Amygdala (tissue), 56 donors: ENCODE results near the gene LMAN1L.

ENCODE experiments used
- DNase-seq, 56 donors: peaks; one replicate each; lab custom pipeline; 2025; lab: John Stamatoyannopoulos, UW

Gene LMAN1L

GRCh38 chr15:74812533-74812932, at the start of gene LMAN1L:
Gene LMAN1L (plus strand): TSS chr15:74812835. CDS start chr15:74812855, 20 bp downstream.
- no peak for DNase-seq

- no peak for DNase-seq
These were observed 49.2 kb upstream of the LMAN1L start for GRCh38 chr15:74763416-74763815.

GRCh38 chr15:74767167-74768098, 45.2 kb upstream of the LMAN1L start:
- DNase-seq = no peak

GRCh38 chr15:74768099-74768770, 44.4 kb upstream of the LMAN1L start:
- no peak for DNase-seq

- peak in 36 of 56 donors; percentile 16 to 76 (median 39) for DNase-seq
These were observed 43.8 kb upstream of the LMAN1L start for GRCh38 chr15:74768771-74769342.

GRCh38 chr15:74769463-74770025, 43.1 kb upstream of the LMAN1L start:
- DNase-seq = no peak

GRCh38 chr15:74770211-74770903, 42.3 kb upstream of the LMAN1L start:
- DNase-seq = no peak

GRCh38 chr15:74773329-74773728, 39.3 kb upstream of the LMAN1L start:
- DNase-seq = no peak

GRCh38 chr15:74773731-74774252, 38.8 kb upstream of the LMAN1L start:
- peak in 5 of 56 donors; percentile 21 to 40 (median 28) for DNase-seq

GRCh38 chr15:74775132-74775562, 37.5 kb upstream of the LMAN1L start:
- DNase-seq = no peak

- DNase-seq = no peak
These were observed 36.7 kb upstream of the LMAN1L start for GRCh38 chr15:74775894-74776293.

- peak in 5 of 56 donors; percentile 13 to 63 (median 28) for DNase-seq
These were observed 35.5 kb upstream of the LMAN1L start for GRCh38 chr15:74776821-74777768.

- no peak for DNase-seq
These were observed 34.7 kb upstream of the LMAN1L start for GRCh38 chr15:74777769-74778598.

GRCh38 chr15:74778599-74778970, 34.0 kb upstream of the LMAN1L start:
- no peak for DNase-seq

- no peak for DNase-seq
These were observed 33.4 kb upstream of the LMAN1L start for GRCh38 chr15:74779162-74779648.

GRCh38 chr15:74780523-74781430, 31.9 kb upstream of the LMAN1L start:
- no peak for DNase-seq
